Measurements from ENCODE around the gene MEP1A. TPM values are rescaled to one million over a fixed set of nuclear protein-coding genes. Genes with fewer than 3 reads are reported as not detected.

MEP1A gene
- total RNA-seq, 8 experiments from 2014 or later: 0.19 TPM; not detected in 7

DNA sequence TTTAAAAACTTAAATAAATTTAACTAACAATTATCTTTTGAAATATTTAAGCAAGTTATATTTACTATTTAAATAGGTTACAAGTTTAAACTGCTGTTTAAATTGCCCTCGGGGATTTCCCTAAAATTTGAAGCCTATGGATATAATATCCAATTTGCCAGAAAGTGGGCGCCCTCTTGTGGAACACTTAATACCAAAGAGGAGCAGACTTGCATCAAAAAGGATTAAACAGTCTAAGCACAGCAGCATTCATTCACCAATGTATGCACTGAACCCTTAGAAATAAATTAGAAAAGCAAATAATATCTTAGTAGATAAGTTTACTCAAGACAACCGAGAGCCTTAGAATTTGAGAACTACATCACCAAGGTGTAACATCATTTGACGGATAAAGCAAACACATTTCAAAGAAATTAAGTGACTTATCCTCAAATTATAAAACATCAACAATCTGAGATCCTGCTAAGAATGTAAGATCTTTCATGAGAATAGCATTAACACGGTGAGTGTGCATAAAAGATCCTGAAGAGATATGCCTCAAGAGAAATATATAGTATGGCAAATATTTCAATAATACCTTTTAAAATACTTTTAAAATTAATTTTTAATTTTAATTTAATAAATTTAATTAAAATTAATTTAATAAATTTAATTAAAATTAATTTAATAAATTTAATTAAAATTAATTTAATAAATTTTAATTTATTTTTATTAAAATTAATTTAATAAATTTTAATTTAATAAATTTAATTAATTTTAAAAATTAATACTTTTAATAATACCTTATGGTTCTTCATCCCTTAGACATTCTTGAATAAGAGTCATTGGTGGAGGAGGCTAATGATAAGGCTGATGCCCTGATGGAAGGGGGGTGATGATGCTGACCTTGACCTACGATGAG is 11.5 kb upstream of the MEP1A start:
- 0 to 32% (median 23%) methylated on average over 1 to 6 of the region's 6 CpGs for WGBS, 10 experiments
- ATAC-seq (replicated peaks in 6 of 8): peak in 4 of 8 experiments; percentile 45 to 84 (median 59)
- in situ Hi-C loops (cut with MboI; ENCODE audit: low pct_unique_long_range_greater_than_20kb in 2 of 9, low sequenced_read_pairs in 9 of 9, unreplicated experiment in 9 of 9): loop anchor here in 1 of 9 experiments (25.0 kb wide), 1 partner anchor 94 kb away; the partner anchor contains the start of gene TDRD6
- no peak overlapping the region for H3K27ac ChIP-seq
- H3K4me3 ChIP-seq: no peak overlapping the region
- no peaks in the 10 kb centered on the region for H3K4me1 ChIP-seq (replicated peaks in 1 of 2)

GRCh38 chr6:46784535-46784934 is 8.7 kb upstream of the MEP1A start:
- H3K4me3 ChIP-seq: no peak overlapping the region
- in situ Hi-C loops (cut with MboI; ENCODE audit: low pct_unique_long_range_greater_than_20kb in 2 of 9, low sequenced_read_pairs in 9 of 9, unreplicated experiment in 9 of 9): loop anchor here in 1 of 9 experiments (25.0 kb wide), 1 partner anchor 97 kb away; the partner anchor contains the start of gene TDRD6
- WGBS, 10 experiments: 25 to 100% (median 80%) methylated on average over 1 of the region's 1 CpG; no CpG with 5 or more reads in 1 of the 10 experiments

DNA sequence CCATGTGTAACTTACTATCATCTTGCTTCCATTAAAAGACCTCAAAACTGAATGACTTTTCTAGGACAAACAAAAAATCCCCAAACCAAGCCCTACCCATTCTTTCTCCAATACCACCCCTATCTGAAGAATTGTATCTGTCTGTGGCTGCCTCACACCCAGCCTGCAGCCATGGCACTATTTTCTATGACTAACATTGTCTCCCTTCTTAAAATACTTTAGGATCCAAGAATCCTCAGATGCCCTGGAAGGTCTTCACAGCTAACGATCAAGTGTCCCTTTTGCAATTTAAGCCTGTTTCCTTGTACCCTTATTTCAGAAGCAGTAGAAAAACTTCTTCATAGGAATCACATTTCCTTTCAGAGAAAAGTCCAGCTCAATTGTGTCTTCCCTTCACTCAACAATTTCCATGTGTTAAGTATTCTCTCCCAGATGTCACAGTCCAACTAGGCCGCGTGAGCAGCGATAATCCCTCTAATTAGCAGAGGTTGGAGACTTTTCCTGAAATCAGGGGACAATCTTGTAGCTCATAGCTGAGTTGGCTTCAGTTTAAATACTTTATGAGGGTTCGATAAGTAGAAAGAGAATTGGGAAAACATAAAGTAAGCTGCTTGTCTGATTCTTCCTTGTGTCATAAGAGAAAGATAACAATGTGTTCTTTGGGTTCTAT is 5.2 kb upstream of the MEP1A start:
- Histone ChIP-seq H3K4me3 (no peak overlapping the region), H3K4me1 (replicated peaks in 1 of 2) (no peaks in the 10 kb centered on the region), H3K27ac (no peak overlapping the region)
- in situ Hi-C loops (cut with MboI; ENCODE audit: low pct_unique_long_range_greater_than_20kb in 2 of 9, low sequenced_read_pairs in 9 of 9, unreplicated experiment in 9 of 9): loop anchor here in 1 of 9 experiments (25.0 kb wide), 1 partner anchor 101 kb away; the partner anchor contains the start of gene TDRD6
- ATAC-seq (replicated peaks in 6 of 8): no peak
- WGBS, 10 experiments: 0 to 100% (median 88%) methylated on average over 1 to 5 of the region's 5 CpGs; no CpG with 5 or more reads in 1 of the 10 experiments

More at GRCh38 chr6:46784535-46784934, 8.7 kb upstream of the MEP1A start:
- no peak for ATAC-seq (replicated peaks in 6 of 8)
- Histone ChIP-seq H3K4me1 (replicated peaks in 1 of 2) (no peaks in the 10 kb centered on the region), H3K27ac (no peak overlapping the region)

DNA sequence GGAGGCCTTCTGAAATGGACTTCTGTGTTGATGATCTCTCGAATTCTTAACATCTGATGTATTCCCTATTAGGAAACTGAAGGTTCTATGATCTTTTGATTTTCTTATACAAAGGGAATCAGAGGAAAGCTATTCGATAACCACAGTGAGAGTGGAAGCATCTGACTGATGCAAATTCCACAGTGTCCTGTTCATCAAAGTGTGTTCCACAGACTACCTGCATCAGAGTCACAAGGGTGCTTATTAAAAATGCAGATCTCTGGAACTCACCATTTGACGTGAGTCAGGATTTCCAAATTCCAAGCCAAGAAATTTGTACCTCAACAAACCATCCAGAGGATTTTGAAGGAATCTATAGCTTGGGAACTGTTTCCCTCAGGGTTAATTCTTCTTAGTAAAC is 4.4 kb upstream of the MEP1A start:
- H3K4me3 ChIP-seq: no peak overlapping the region
- in situ Hi-C loops (cut with MboI; ENCODE audit: low pct_unique_long_range_greater_than_20kb in 2 of 9, low sequenced_read_pairs in 9 of 9, unreplicated experiment in 9 of 9): loop anchor here in 1 of 9 experiments (25.0 kb wide), 1 partner anchor 101 kb away; the partner anchor contains the start of gene TDRD6
- WGBS, 10 experiments: 20 to 100% (median 87%) methylated on average over 1 to 3 of the region's 3 CpGs; no CpG with 5 or more reads in 1 of the 10 experiments
- H3K4me1 ChIP-seq (replicated peaks in 1 of 2): no peaks in the 10 kb centered on the region
- ATAC-seq (replicated peaks in 6 of 8): no peak
- H3K27ac ChIP-seq: no peak overlapping the region

- WGBS, 10 experiments: 50 to 92% (median 75%) methylated on average over 1 to 4 of the region's 4 CpGs; no CpG with 5 or more reads in 1 of the 10 experiments
- no peak overlapping the region for H3K27ac ChIP-seq
- H3K4me1 ChIP-seq (replicated peaks in 1 of 2): no peaks in the 10 kb centered on the region
- in situ Hi-C loops (cut with MboI; ENCODE audit: low pct_unique_long_range_greater_than_20kb in 2 of 9, low sequenced_read_pairs in 9 of 9, unreplicated experiment in 9 of 9): loop anchor here in 1 of 9 experiments (25.0 kb wide), 1 partner anchor 102 kb away; the partner anchor contains the start of gene TDRD6
- ATAC-seq (replicated peaks in 6 of 8): no peak
- H3K4me3 ChIP-seq: no peak overlapping the region
These were observed 3.5 kb upstream of the MEP1A start for GRCh38 chr6:46789434-46790354.

DNA sequence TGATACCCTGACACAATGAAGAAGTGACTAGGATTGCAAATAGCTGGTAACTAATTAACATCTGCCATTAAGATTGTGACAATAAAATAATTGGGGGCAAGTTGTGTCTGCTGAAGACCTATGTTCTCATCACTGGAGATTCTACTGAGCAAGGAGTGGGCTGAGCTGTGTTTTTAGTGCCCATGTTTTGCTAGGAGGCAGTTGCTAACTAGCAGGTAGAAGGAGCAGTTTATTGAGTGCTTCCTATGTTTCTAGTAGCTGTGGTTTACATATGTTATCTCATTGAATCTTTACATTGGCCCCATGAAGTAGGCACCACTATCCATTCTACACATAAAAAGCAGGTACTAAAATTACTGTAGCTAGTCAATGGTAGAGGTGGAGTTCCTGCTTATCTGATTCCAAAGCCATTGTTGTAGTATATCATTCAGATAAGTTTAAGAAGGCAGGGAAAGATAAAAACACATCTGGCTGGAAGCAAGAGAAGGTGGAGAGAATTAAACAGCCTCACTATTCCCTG is 2.8 kb upstream of the MEP1A start:
- no peak for ATAC-seq (replicated peaks in 6 of 8)
- H3K27ac ChIP-seq: no peak overlapping the region
- H3K4me3 ChIP-seq: no peak overlapping the region
- no peaks in the 10 kb centered on the region for H3K4me1 ChIP-seq (replicated peaks in 1 of 2)
- in situ Hi-C loops (cut with MboI; ENCODE audit: low pct_unique_long_range_greater_than_20kb in 2 of 9, low sequenced_read_pairs in 9 of 9, unreplicated experiment in 9 of 9): loop anchor here in 1 of 9 experiments (25.0 kb wide), 1 partner anchor 103 kb away; the partner anchor contains the start of gene TDRD6

- 25 to 91% (median 61%) methylated on average over 1 of the region's 1 CpG; no CpG with 5 or more reads in 1 of the 10 experiments for WGBS, 10 experiments
These were observed 554 bp upstream of the MEP1A start for GRCh38 chr6:46792635-46793034.

DNA sequence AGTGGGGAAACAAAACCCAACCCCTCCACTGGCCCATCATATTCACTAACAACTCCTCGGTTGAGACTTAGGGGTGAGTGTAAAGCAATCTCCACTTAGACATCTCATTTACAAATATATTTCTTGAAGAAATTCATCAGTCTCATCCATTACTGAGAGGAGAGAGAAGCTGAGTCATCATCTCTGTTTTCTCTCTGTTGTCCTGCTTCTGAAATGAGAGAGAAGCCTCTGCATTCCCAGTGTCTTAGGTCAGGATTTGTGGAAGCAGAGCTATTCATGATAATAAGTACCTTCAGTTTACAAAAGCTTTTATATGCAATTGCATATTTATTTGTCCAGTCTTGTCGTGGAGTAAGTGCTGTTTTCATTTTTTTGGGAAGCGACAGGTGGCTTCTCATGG is 879 bp downstream of the MEP1A start:
- no peak overlapping the region for H3K27ac ChIP-seq
- in situ Hi-C loops (cut with MboI; ENCODE audit: low pct_unique_long_range_greater_than_20kb in 2 of 9, low sequenced_read_pairs in 9 of 9, unreplicated experiment in 9 of 9): loop anchor here in 1 of 9 experiments (25.0 kb wide), 1 partner anchor 107 kb away; the partner anchor contains the start of gene TDRD6
- no peak overlapping the region for H3K4me3 ChIP-seq
- no peak for ATAC-seq (replicated peaks in 6 of 8)
- WGBS, 10 experiments: 40 to 87% (median 63%) methylated on average over 2 to 3 of the region's 3 CpGs; no CpG with 5 or more reads in 3 of the 10 experiments
- H3K4me1 ChIP-seq (replicated peaks in 1 of 2): no peaks in the 10 kb centered on the region

More at GRCh38 chr6:46792635-46793034, 554 bp upstream of the MEP1A start:
- Histone ChIP-seq H3K4me3 (no peak overlapping the region), H3K27ac (no peak overlapping the region), H3K4me1 (replicated peaks in 1 of 2) (no peaks in the 10 kb centered on the region)
- ATAC-seq (replicated peaks in 6 of 8): no peak
- in situ Hi-C loops (cut with MboI; ENCODE audit: low pct_unique_long_range_greater_than_20kb in 2 of 9, low sequenced_read_pairs in 9 of 9, unreplicated experiment in 9 of 9): loop anchor here in 1 of 9 experiments (25.0 kb wide), 1 partner anchor 105 kb away; the partner anchor contains the start of gene TDRD6

DNA sequence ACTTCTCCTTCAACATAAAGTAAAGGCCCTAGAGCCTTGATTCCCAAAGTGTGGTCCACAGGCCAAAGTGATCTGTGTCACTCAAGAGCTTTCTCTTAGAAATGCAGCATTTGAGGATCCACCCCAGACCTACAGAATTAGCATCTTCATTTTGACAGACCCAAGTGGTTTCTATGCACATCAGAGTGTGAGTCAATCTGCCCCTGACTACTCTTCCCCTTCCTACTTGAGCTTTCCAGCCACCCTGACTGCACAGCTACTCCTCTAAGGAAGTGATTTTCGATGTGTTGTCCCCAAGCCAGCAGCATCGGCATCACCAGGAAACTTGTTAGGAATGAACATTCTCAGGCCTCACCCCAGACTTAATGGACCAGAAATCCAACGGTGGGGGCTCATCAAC is 2.6 kb downstream of the MEP1A start:
- no peak overlapping the region for H3K27ac ChIP-seq
- H3K4me1 ChIP-seq (replicated peaks in 1 of 2): no peaks in the 10 kb centered on the region
- WGBS, 10 experiments: 25 to 100% (median 65%) methylated on average over 1 to 3 of the region's 3 CpGs; no CpG with 5 or more reads in 4 of the 10 experiments
- peak in 2 of 8 experiments; percentile 58 to 63 for ATAC-seq (replicated peaks in 6 of 8)
- in situ Hi-C loops (cut with MboI; ENCODE audit: low pct_unique_long_range_greater_than_20kb in 2 of 9, low sequenced_read_pairs in 9 of 9, unreplicated experiment in 9 of 9): loop anchor here in 1 of 9 experiments (25.0 kb wide), 1 partner anchor 109 kb away; the partner anchor contains the start of gene TDRD6
- H3K4me3 ChIP-seq: no peak overlapping the region

- no peak overlapping the region for H3K4me3 ChIP-seq
- H3K4me1 ChIP-seq (replicated peaks in 1 of 2): no peaks in the 10 kb centered on the region
- H3K27ac ChIP-seq: no peak overlapping the region
- peak in 1 of 8 experiments; percentile 73 for ATAC-seq (replicated peaks in 6 of 8)
- in situ Hi-C loops (cut with MboI; ENCODE audit: low pct_unique_long_range_greater_than_20kb in 2 of 9, low sequenced_read_pairs in 9 of 9, unreplicated experiment in 9 of 9): loop anchor here in 1 of 9 experiments (25.0 kb wide), 1 partner anchor 110 kb away; the partner anchor contains the start of gene TDRD6
- 20 to 100% (median 46%) methylated on average over 1 to 5 of the region's 5 CpGs; no CpG with 5 or more reads in 1 of the 10 experiments for WGBS, 10 experiments
These were observed 3.8 kb downstream of the MEP1A start for GRCh38 chr6:46796848-46797580.

DNA sequence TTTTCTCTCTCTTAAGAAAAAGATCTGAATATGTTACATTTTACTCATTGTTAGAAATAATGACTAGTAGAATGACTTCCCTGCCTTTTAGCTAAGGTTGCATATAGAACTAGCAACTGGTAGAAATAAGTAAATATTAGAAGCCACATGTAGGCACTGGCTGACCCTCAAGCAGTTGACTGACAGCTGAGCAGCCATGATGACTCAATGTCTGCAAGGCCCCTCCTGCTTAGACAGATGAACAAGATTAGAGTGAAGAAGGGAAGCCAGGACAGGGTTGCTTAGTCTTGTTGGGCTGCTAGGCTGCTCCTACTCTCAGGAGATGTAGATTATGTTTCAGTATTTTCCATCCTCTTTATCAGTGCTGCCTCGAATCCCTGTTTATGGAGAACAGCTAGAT is 6.5 kb downstream of the MEP1A start:
- H3K4me3 ChIP-seq: no peak overlapping the region
- in situ Hi-C loops (cut with MboI; ENCODE audit: low pct_unique_long_range_greater_than_20kb in 2 of 9, low sequenced_read_pairs in 9 of 9, unreplicated experiment in 9 of 9): loop anchor here in 1 of 9 experiments (25.0 kb wide), 2 partner anchors 112 to 362 kb away; partner anchors contain the start of gene TDRD6
- H3K4me1 ChIP-seq (replicated peaks in 1 of 2): no peaks in the 10 kb centered on the region
- no peak for ATAC-seq (replicated peaks in 6 of 8)
- no peak overlapping the region for H3K27ac ChIP-seq
- 0 to 82% (median 24%) methylated on average over 1 of the region's 1 CpG; no CpG with 5 or more reads in 6 of the 10 experiments for WGBS, 10 experiments
